ENCODE data around the gene P2RY6. TPM values are rescaled to one million over a fixed set of nuclear protein-coding genes. Genes with fewer than 3 reads are reported as not detected.

P2RY6 gene
- total and polyA plus RNA-seq, 10 of the 15 experiments (the other 5 are each of a cell fraction or from before 2014, with no cell fraction given), result 0.05 to 0.90 (median 0.22) TPM; not detected in 4

DNA sequence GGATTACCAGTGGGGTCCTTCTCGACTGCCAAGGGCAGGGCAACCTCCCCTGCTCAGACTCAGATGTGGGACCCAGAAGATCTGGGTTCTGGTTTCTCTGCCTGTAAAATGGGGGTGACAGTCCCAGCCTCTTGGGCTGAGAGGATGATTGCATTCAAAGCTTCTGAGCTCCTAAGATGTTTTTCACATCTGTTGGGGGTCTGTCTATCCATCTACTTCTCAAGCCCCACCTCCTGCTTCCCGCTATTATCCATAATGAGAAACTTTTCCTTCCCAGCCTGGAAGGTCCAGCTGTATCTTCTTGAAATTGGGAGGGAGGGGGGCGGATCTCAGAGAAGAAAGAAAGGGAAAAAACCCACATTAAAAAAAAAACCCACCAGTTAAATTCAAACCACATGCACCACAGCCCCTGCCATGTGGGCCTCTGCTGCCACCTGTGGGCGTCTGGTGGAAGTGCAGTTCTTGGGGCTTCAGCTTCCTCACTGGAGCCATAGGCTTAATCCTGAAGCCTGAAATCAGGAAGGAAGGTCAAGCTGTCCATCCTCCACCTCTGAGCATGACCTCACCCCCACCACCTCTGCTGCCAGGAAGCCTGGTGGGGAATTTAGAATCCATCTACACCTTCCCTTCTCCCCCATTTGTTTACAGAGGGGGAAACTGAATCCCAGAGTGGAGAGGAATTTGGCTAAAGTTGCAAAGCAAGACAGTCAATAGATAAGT, 63.2 kb downstream of the P2RY6 start (continued):
- TF ChIP-seq, protein P1, sequence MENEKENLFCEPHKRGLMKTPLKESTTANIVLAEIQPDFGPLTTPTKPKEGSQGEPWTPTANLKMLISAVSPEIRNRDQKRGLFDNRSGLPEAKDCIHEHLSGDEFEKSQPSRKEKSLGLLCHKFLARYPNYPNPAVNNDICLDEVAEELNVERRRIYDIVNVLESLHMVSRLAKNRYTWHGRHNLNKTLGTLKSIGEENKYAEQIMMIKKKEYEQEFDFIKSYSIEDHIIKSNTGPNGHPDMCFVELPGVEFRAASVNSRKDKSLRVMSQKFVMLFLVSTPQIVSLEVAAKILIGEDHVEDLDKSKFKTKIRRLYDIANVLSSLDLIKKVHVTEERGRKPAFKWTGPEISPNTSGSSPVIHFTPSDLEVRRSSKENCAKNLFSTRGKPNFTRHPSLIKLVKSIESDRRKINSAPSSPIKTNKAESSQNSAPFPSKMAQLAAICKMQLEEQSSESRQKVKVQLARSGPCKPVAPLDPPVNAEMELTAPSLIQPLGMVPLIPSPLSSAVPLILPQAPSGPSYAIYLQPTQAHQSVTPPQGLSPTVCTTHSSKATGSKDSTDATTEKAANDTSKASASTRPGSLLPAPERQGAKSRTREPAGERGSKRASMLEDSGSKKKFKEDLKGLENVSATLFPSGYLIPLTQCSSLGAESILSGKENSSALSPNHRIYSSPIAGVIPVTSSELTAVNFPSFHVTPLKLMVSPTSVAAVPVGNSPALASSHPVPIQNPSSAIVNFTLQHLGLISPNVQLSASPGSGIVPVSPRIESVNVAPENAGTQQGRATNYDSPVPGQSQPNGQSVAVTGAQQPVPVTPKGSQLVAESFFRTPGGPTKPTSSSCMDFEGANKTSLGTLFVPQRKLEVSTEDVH (IDR thresholded peaks at IDR 0.05; ENCODE audit: low read depth, partially characterized antibody), result no peak
- no peak for TF ChIP-seq NFIC (IDR thresholded peaks at IDR 0.05; ENCODE audit: low read depth, low read length)
- TF ChIP-seq, protein P2, sequence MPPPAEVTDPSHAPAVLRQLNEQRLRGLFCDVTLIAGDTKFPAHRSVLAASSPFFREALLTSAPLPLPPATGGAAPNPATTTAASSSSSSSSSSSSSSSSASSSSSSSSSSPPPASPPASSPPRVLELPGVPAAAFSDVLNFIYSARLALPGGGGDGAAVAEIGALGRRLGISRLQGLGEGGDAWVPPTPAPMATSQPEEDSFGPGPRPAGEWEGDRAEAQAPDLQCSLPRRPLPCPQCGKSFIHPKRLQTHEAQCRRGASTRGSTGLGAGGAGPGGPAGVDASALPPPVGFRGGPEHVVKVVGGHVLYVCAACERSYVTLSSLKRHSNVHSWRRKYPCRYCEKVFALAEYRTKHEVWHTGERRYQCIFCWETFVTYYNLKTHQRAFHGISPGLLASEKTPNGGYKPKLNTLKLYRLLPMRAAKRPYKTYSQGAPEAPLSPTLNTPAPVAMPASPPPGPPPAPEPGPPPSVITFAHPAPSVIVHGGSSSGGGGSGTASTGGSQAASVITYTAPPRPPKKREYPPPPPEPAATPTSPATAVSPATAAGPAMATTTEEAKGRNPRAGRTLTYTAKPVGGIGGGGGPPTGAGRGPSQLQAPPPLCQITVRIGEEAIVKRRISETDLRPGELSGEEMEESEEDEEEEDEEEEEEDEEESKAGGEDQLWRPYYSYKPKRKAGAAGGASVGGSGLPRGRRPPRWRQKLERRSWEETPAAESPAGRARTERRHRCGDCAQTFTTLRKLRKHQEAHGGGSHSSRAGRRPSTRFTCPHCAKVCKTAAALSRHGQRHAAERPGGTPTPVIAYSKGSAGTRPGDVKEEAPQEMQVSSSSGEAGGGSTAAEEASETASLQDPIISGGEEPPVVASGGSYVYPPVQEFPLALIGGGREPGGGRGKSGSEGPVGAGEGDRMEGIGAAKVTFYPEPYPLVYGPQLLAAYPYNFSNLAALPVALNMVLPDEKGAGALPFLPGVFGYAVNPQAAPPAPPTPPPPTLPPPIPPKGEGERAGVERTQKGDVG (CRISPR knock-in tag; IDR thresholded peaks at IDR 0.05), result no peak
- no peak for TF ChIP-seq BCL3 (IDR thresholded peaks at IDR 0.05; ENCODE audit: borderline replicate concordance, insufficient read depth, low read depth, low read length, poor library complexity, severe bottlenecking)
- no peak for TF ChIP-seq SP1 (IDR thresholded peaks at IDR 0.05; ENCODE audit: low read depth, low read length)
- TF ChIP-seq RAD21 (IDR thresholded peaks at IDR 0.05; ENCODE audit: insufficient read depth, low read depth, low read length), result peak; percentile 100
- no peak for TF ChIP-seq IRF3 (IDR thresholded peaks at IDR 0.05)
- TF ChIP-seq SREBF1 (IDR thresholded peaks at IDR 0.05; ENCODE audit: low read length), result no peak
- TF ChIP-seq ZSCAN29 (IDR thresholded peaks at IDR 0.05), result no peak
- TF ChIP-seq HDGF (IDR thresholded peaks at IDR 0.05), result no peak; the same call in 1 of the 2 replicates
- TF ChIP-seq POLR2A (IDR thresholded peaks at IDR 0.05; ENCODE audit: low read depth, low read length), result no peak
- no peak for TF ChIP-seq POLR2AphosphoS5 (IDR thresholded peaks at IDR 0.05; ENCODE audit: low read length)
- no peak for TF ChIP-seq SIN3A (IDR thresholded peaks at IDR 0.05; ENCODE audit: low read depth, low read length)
- TF ChIP-seq PAX8 (IDR thresholded peaks at IDR 0.05), result no peak
- peak; percentile 57; the same call in 1 of the 3 replicates for TF ChIP-seq POU2F2 (IDR thresholded peaks at IDR 0.05; ENCODE audit: borderline replicate concordance, low read depth, low read length)
- TF ChIP-seq BACH1 (IDR thresholded peaks at IDR 0.05; ENCODE audit: borderline replicate concordance), result no peak
- 0 out of 2 replicates have a peak, but pooled peaks have one; percentile 63 for TF ChIP-seq FOXM1 (IDR thresholded peaks at IDR 0.05; ENCODE audit: low read depth, low read length)
- TF ChIP-seq SMC3 (IDR thresholded peaks at IDR 0.05; ENCODE audit: borderline replicate concordance, low read length), result peak; percentile 99
- TF ChIP-seq TBL1XR1 (IDR thresholded peaks at IDR 0.05; ENCODE audit: low read depth, low read length), result no peak
- TF ChIP-seq MEF2A (IDR thresholded peaks at IDR 0.05; ENCODE audit: insufficient read depth, low read depth, low read length), result 0 out of 2 replicates have a peak, but pooled peaks have one; percentile 15
- no peak for TF ChIP-seq SUZ12 (IDR thresholded peaks at IDR 0.05; ENCODE audit: unreplicated experiment)
- peak; percentile 65 for TF ChIP-seq MXI1 (IDR thresholded peaks at IDR 0.05; ENCODE audit: low read depth, low read length)
- TF ChIP-seq NR2C1 (IDR thresholded peaks at IDR 0.05), result no peak
